OCI-LY3 (cell line): ENCODE data around the gene PHC2.

Experiments
- EZH2phosphoT487 ChIP-seq: fragments of 200-600 bp; shearing (Covaris generic); IDR thresholded peaks from 2 replicates; pipeline ENCODE4 v1.6.1; 2018; ENCODE audit warnings: antibody characterized with exemption, mixed run types, low read depth
- TF ChIP-seq, protein P1 (sequence below): fragments of 200-600, 300-600 bp; sonication (generic); IDR thresholded peaks from 2 replicates; pipeline ENCODE4 v1.5.1; 2014; ENCODE audit warnings: antibody characterized with exemption, low read length, low read depth

DNA sequence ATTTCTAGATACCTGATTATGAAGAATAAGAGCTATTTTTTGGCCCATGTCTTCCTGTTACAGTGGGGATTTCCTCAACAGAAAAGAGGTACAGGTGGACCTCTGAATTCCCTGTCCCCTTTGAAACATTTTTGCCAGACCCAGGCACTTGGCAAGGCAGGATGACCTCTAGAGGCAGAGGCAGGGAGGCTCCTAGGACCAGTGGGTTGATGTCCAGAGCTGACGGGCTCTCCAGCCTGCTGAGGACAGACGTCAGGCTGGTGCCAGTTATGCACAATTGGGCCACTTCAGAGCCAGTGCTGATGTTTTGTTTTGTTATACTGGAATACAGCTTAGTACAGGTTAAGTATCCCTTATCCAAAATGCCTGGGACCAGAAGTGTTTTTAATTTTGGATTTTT is 91.5 kb downstream of the PHC2 start:
- TF ChIP-seq, protein P1, sequence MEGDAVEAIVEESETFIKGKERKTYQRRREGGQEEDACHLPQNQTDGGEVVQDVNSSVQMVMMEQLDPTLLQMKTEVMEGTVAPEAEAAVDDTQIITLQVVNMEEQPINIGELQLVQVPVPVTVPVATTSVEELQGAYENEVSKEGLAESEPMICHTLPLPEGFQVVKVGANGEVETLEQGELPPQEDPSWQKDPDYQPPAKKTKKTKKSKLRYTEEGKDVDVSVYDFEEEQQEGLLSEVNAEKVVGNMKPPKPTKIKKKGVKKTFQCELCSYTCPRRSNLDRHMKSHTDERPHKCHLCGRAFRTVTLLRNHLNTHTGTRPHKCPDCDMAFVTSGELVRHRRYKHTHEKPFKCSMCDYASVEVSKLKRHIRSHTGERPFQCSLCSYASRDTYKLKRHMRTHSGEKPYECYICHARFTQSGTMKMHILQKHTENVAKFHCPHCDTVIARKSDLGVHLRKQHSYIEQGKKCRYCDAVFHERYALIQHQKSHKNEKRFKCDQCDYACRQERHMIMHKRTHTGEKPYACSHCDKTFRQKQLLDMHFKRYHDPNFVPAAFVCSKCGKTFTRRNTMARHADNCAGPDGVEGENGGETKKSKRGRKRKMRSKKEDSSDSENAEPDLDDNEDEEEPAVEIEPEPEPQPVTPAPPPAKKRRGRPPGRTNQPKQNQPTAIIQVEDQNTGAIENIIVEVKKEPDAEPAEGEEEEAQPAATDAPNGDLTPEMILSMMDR = no peak
- no peak for TF ChIP-seq EZH2phosphoT487
